Measurements from ENCODE around the gene RGS11.

Gene RGS11

DNA sequence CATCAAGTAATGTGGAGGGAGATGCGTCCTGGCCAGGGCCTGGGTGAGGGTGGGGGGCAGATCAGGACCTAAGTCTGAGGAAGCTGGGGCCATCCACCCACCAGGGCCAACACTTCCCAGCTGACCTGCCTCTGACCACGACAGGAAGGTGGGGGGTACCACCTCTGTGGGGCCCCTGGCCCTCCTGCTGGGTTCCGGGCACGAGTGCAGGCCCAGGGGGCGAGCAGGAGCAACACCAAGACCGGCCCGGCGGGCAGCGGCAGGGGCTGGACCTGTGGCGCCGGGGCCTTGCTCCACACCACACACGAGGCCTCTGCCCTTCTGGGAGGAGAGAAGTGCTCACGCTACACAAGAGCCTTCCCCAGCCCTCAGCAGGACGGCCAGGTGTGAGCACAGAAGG lies 20.5 kb upstream of the RGS11 start:
- DNase-seq: no peak

- no peak for DNase-seq
Observed at GRCh38 chr16:293043-293775, 17.5 kb upstream of the RGS11 start.

GRCh38 chr16:291539-291938 lies 15.8 kb upstream of the RGS11 start:
- no peak for DNase-seq

GRCh38 chr16:290681-291405 lies 15.1 kb upstream of the RGS11 start:
- no peak for DNase-seq

- no peak for DNase-seq
Observed at GRCh38 chr16:290015-290680, 14.4 kb upstream of the RGS11 start.

DNA sequence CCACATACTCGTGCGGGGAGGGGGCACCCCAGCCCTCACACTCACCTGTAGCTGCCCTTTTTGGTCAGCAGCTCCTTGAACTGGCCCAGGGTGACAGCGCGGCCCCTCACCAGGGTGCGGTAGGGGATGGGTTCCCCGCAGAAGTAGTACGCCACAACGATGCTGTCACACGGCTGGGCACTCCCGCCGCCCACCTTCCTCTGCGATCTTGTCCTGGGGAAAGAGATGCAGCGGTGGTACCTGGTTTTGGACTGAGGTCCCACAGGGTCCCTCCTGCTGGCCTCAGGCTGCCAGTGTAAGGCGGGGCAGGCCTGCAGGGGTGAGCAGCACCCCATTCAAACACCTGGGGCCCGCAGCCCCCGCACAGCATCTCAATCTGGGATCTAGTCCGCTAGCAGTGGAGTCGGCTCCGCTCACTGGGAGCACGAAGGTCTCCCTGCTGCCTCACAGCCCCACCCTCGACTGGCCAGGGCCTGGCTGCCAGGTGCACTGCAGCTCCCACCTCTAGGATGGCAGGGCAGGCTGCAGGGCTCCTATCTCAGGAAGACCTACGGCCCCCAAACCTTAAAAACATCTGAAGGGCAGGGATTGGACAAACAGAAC lies 13.8 kb upstream of the RGS11 start:
- DNase-seq: no peak

GRCh38 chr16:287981-288920 lies 12.5 kb upstream of the RGS11 start:
- DNase-seq: no peak

GRCh38 chr16:287298-287811 lies 11.6 kb upstream of the RGS11 start:
- no peak for DNase-seq

- no peak for DNase-seq
Observed at GRCh38 chr16:286491-287297, 10.9 kb upstream of the RGS11 start.

DNA sequence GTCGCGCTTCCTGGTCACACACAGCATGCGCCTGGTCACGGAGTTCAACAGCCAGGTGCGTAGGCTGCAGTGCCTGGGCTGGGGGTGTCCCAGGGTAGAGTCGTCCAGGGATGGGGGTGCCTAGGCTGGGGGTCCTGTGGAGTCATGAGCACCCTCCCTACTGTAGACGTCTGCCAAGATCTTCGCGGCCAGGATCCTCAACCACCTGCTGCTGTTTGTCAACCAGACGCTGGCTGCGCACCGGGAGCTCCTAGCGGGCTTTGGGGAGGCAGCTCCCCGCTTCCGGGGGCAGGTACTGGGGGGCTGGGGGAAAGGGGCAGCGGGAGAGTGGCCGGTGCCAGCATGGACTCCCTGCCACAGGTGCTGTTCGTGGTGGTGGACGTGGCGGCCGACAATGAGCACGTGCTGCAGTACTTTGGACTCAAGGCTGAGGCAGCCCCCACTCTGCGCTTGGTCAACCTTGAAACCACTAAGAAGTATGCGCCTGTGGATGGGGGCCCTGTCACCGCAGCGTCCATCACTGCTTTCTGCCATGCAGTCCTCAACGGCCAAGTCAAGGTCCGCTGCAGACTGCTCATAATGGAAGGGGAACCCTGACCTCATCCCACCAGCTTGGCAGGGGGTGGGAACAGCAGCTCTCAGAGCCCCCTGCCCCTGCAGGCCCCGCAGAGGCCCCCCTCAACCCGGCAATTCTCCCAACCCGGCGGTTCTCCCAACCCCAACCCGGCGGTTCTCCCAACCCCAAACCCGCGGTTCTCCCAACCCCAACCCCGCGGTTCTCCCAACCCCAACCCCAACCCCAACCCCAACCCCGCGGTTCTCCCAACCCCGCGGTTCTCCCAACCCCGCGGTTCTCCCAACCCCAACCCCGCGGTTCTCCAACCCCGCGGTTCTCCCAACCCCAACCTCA lies 9.7 kb upstream of the RGS11 start:
- no peak for DNase-seq

- DNase-seq: no peak
Observed at GRCh38 chr16:284204-285120, 8.7 kb upstream of the RGS11 start.

DNA sequence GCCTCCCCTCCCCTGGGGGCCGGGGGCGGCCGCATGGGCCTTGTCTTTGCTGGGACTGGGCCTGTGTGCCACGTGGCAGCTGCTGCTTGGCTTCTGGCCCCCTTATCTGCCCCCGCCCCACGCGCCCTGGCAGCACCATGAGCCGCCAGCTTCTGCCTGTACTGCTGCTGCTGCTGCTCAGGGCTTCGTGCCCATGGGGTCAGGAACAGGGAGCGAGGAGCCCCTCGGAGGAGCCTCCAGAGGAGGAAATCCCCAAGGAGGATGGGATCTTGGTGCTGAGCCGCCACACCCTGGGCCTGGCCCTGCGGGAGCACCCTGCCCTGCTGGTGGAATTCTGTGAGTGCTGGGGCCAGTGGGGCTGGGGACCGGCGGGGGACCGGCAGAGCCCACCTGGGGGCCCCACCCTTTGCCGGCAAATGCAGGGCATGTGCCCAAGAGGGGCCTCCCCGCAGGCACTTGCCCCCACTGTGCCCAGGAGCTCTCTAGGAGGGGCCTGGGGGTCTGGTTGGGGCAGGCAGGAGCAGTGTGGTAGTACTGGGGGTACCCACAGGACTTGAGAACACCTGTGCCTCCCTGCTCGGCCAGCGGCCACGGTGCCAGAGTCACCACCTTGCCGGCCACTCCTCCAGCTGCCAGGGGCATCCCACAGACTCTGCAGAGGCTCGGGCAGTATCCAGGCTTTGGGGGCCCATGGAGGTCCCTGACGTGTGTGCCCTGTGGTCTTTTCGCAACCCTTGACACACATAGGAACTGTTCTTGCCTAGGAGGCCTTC lies 7.5 kb upstream of the RGS11 start, which contains the start of gene PDIA2:
TSS of gene PDIA2 (plus strand) at position 132 of the 773 bp plus-strand sequence. CDS start at position 138, 6 bp downstream.
- DNase-seq: no peak

DNA sequence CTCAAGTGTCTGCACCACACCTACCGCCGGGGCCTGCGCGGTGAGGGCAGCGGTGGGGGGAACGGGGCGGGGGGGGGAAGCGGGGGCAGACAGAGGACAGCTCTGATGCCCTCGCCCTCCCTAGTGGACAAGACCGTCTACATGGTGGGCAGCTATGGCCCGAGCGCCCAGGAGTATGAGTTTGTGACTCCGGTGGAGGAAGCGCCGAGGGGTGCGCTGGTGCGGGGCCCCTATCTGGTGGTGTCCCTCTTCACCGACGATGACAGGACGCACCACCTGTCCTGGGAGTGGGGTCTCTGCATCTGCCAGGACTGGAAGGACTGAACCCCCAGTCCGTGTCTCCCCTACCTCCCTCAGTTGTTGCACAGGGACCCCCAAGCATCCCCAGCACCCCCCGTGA lies 6.7 kb upstream of the RGS11 start:
- DNase-seq: no peak

DNA sequence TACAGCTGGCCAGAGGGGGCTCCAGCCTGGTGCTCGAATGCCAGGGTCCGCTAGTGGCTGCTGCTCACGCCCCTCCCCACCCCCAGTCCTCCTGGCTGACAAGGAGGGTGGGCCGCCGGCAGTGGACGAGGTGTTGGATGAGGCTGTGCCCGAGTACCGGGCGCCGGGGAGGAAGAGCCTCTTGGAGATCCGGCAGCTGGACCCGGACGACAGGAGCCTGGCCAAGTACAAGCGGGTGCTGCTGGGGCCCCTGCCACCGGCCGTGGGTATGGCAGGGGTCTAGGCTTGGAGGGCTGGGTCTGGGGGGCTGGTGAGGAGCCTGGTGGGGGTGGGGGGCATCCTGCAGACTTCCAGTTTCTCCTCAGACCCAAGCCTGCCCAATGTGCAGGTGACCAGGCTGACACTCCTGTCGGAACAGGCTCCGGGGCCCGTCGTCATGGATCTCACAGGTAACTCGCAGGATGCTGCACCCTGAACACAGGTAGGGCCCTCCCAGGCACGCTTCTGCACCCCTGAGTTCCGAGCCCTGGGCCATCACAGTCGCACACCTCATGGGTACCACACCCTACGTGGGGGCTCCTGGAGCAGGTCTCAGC lies 6.0 kb upstream of the RGS11 start:
- no peak for DNase-seq

- no peak for DNase-seq
Observed at GRCh38 chr16:280991-281659, 5.4 kb upstream of the RGS11 start.

DNA sequence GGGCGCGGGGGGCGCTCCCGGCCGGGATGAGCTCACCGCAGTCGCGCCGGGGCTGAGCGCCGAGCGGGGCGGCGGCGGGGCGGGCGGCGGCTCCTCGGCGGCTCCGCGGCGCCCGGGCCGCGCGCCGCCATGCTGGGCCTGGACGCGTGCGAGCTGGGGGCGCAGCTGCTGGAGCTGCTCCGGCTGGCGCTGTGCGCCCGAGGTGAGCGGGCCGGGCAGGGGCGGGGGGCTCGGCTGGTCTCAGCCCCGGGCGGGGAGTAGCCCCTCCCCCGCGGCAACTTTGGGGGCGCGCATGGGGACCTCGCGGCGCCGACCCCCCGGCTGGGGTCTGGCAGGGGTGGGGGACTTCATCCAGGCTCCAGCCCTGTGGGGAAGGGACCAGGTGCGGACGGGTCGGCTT lies 4.8 kb upstream of the RGS11 start, which contains the start of gene ARHGDIG:
TSS of gene ARHGDIG (plus strand) at position 40 of the 400 bp plus-strand sequence. CDS start at position 130, 90 bp downstream.
- DNase-seq: no peak

DNA sequence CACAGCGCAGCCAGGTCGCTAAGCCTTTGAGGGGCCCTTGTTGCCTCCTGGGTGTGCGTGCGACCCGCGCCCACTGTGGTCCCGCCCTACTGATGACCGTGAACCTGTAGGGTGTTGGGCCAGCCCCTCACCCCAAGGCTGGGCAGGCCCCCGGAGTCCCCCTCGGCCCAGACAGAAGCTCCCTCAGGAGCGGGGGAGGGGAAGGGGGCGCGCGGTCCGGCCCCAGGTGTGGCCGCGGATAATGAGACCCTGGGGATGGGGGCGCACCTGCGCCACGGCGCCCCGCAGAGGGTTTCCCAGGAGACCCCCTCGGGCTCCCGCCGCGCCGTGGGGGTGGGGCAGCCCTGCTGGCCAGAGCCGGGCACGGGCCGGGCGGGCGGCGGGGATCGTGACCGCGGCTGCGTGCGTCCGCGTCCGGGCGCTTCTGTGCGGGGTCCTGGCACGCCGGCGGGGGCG lies 4.3 kb upstream of the RGS11 start:
- DNase-seq: no peak

Data from CD4-positive, alpha-beta T cell treated with Interleukin-17A for 1 hour (primary cell).